HFF-Myc (cell line): ENCODE data around the gene IL17A.

ENCODE experiments used
- DNase-seq: peaks from one replicate; pipeline ENCODE4 v3.0.0-alpha.2; 2011; ENCODE audit warnings: low read depth; ENCODE audit errors: extremely low read depth
- H3K4me3 ChIP-seq: replicated peaks from 2 replicates; pipeline ENCODE4 v1.5.1; 2011; ENCODE audit warnings: low read depth, mild to moderate bottlenecking, control low read depth, low read length
- CTCF ChIP-seq: IDR thresholded peaks from 2 replicates; pipeline ENCODE4 v1.5.1; 2012; ENCODE audit warnings: mild to moderate bottlenecking, low read depth, low read length, control low read depth; ENCODE audit errors: missing control alignments

IL17A gene

GRCh38 chr6:52186075-52186474, at the start of gene IL17A:
Gene IL17A, plus strand, starts transcription at chr6:52186375. Its CDS starts 57 bp downstream, at chr6:52186432.
- DNase-seq = no peak
- no peak within 1 kb of the TSS for H3K4me3 ChIP-seq
- TF ChIP-seq CTCF = no peak

GRCh38 chr6:52136934-52137467, 49.2 kb upstream of the IL17A start:
- no peak for TF ChIP-seq CTCF
- no peak for DNase-seq
- H3K4me3 ChIP-seq = no peak overlapping the region

- H3K4me3 ChIP-seq = no peak overlapping the region
- DNase-seq = no peak
- TF ChIP-seq CTCF = no peak
These were observed 47.9 kb upstream of the IL17A start for GRCh38 chr6:52138284-52138683.

GRCh38 chr6:52139985-52140680, 46.0 kb upstream of the IL17A start:
- no peak overlapping the region for H3K4me3 ChIP-seq
- TF ChIP-seq CTCF = no peak
- DNase-seq = no peak

- H3K4me3 ChIP-seq = no peak overlapping the region
- no peak for TF ChIP-seq CTCF
- no peak for DNase-seq
These were observed 44.6 kb upstream of the IL17A start for GRCh38 chr6:52141596-52141995.

GRCh38 chr6:52142556-52142955, 43.6 kb upstream of the IL17A start:
- no peak for TF ChIP-seq CTCF
- no peak overlapping the region for H3K4me3 ChIP-seq
- no peak for DNase-seq

- no peak for DNase-seq
- no peak for TF ChIP-seq CTCF
- H3K4me3 ChIP-seq = no peak overlapping the region
These were observed 42.6 kb upstream of the IL17A start for GRCh38 chr6:52143551-52143950.
